GM12892 (cell line): ENCODE measurements around the gene IL1A.

Source experiments
- POLR2A ChIP-seq: IDR thresholded peaks from 2 replicates; pipeline ENCODE4 v1.6.1; 2011; ENCODE audit warnings: low read depth, low read length, control low read depth
- POLR2AphosphoS5 ChIP-seq: IDR thresholded peaks from 2 replicates; pipeline ENCODE4 v1.6.1; 2011; ENCODE audit warnings: low read depth, low read length, control low read depth
- TAF1 ChIP-seq: IDR thresholded peaks from 2 replicates; pipeline ENCODE4 v1.6.1; 2011; ENCODE audit warnings: low read depth, mild to moderate bottlenecking, control low read depth, low read length, borderline replicate concordance

GRCh38 chr2:112790305-112790704 lies 6.0 kb upstream of the IL1A start:
- TF ChIP-seq POLR2A (no peak), POLR2AphosphoS5 (no peak), TAF1 (no peak)
